GM12801 (cell line): ENCODE results near the gene ZSWIM8.

Source experiments
- CTCF ChIP-seq: IDR thresholded peaks from one replicate; pipeline ENCODE4 v1.5.1; 2011; ENCODE audit warnings: control low read depth; ENCODE audit not compliant: insufficient read length; ENCODE audit errors: extremely low read depth

ZSWIM8 gene

GRCh38 chr10:73750819-73751218 is 34.6 kb upstream of the ZSWIM8 start:
- TF ChIP-seq CTCF: no peak

- no peak for TF ChIP-seq CTCF
Measured at GRCh38 chr10:73756183-73756582, 29.2 kb upstream of the ZSWIM8 start.

GRCh38 chr10:73758704-73759511 is 26.5 kb upstream of the ZSWIM8 start:
- TF ChIP-seq CTCF: no peak

- TF ChIP-seq CTCF: no peak
Measured at GRCh38 chr10:73759512-73760115, 25.8 kb upstream of the ZSWIM8 start.

- TF ChIP-seq CTCF: no peak
Measured at GRCh38 chr10:73761781-73762180, 23.6 kb upstream of the ZSWIM8 start.

GRCh38 chr10:73762915-73763314 is 22.5 kb upstream of the ZSWIM8 start:
- no peak for TF ChIP-seq CTCF

GRCh38 chr10:73763343-73763742 is 22.1 kb upstream of the ZSWIM8 start:
- no peak for TF ChIP-seq CTCF
